GM23248 (cell line): ENCODE results near the gene FARP2. TPM values are rescaled to one million over a fixed set of nuclear protein-coding genes. Genes with fewer than 3 reads are reported as not detected.

Source experiments
- DNase-seq: peaks from one replicate; pipeline ENCODE4 v3.0.0-alpha.2; 2015
- H2AFZ ChIP-seq: fragments of 200-600 bp; sonication (generic); 2 replicates; pipeline ENCODE4 v1.6.1; 2016; ENCODE audit warnings: antibody characterized with exemption
- H3F3A ChIP-seq: fragments of 200-600 bp; sonication (generic); 2 replicates; pipeline ENCODE4 v1.6.1; 2016; ENCODE audit warnings: mild to moderate bottlenecking, antibody characterized with exemption, mixed run types; ENCODE audit not compliant: insufficient read depth
- H3K27ac ChIP-seq: fragments of 200-600 bp; sonication (generic); 2 replicates; pipeline ENCODE4 v1.5.1; 2016; ENCODE audit warnings: mild to moderate bottlenecking
- H3K27me3 ChIP-seq: fragments of 200-600 bp; sonication (generic); replicated peaks from 2 replicates; pipeline ENCODE4 v1.6.1; 2016; ENCODE audit warnings: mild to moderate bottlenecking; ENCODE audit not compliant: insufficient read depth
- H3K36me3 ChIP-seq: fragments of 200-600 bp; sonication (generic); 2 replicates; pipeline ENCODE4 v1.6.1; 2016; ENCODE audit warnings: low read depth, mild to moderate bottlenecking
- H3K4me1 ChIP-seq: fragments of 200-600 bp; sonication (generic); 2 replicates; pipeline ENCODE4 v1.6.1; 2016; ENCODE audit warnings: mild to moderate bottlenecking; ENCODE audit not compliant: insufficient read depth
- H3K4me2 ChIP-seq: fragments of 200-600 bp; sonication (generic); one replicate; pipeline ENCODE4 v1.6.1; 2016; ENCODE audit warnings: mild to moderate bottlenecking; ENCODE audit not compliant: unreplicated experiment
- H3K4me3 ChIP-seq: fragments of 200-600 bp; sonication (generic); 2 replicates; pipeline ENCODE4 v1.5.1; 2016; ENCODE audit warnings: mild to moderate bottlenecking
- H3K79me2 ChIP-seq: fragments of 200-600 bp; sonication (generic); 2 replicates; pipeline ENCODE4 v1.6.1; 2016; ENCODE audit warnings: mild to moderate bottlenecking; ENCODE audit not compliant: insufficient read depth
- H3K9ac ChIP-seq: fragments of 200-600 bp; sonication (generic); 2 replicates; pipeline ENCODE4 v1.6.1; 2016; ENCODE audit warnings: mild to moderate bottlenecking
- H3K9me2 ChIP-seq: fragments of 200-600 bp; sonication (generic); 2 replicates; pipeline ENCODE4 v1.6.1; 2016; ENCODE audit warnings: mixed run types, mild to moderate bottlenecking, moderate library complexity; ENCODE audit not compliant: insufficient read depth
- H3K9me3 ChIP-seq: fragments of 200-600 bp; sonication (generic); one replicate; pipeline ENCODE4 v1.6.1; 2017; ENCODE audit warnings: low read depth
- H4K20me1 ChIP-seq: fragments of 200-600 bp; sonication (generic); 2 replicates; pipeline ENCODE4 v1.6.0; 2016; ENCODE audit not compliant: insufficient read depth
- EZH2 ChIP-seq: fragments of 200-600 bp; sonication (generic); IDR thresholded peaks from 2 replicates; pipeline ENCODE4 v1.6.1; 2018; ENCODE audit warnings: antibody characterized with exemption, mild to moderate bottlenecking; ENCODE audit not compliant: insufficient read depth, poor library complexity, severe bottlenecking
- EZH2phosphoT487 ChIP-seq: fragments of 200-600 bp; sonication (generic); IDR thresholded peaks from 2 replicates; pipeline ENCODE4 v1.6.1; 2018; ENCODE audit warnings: antibody characterized with exemption, moderate library complexity, mild to moderate bottlenecking, low read depth; ENCODE audit not compliant: insufficient read depth
- WGBS, 2 experiments: methylation state at CpG; one replicate each; pipeline ENCODE4 v1.1.6; 2015 to 2017; ENCODE audit warnings: low lambda C conversion rate in 2 of 2, low coverage in 1 of 2; ENCODE audit errors: missing lambda C conversion rate in 2 of 2; 5-methylcytosine and 5-hydroxymethylcytosine counted together
- in situ Hi-C: fragments of 300-500 bp; cut with MboI; formaldehyde crosslinking; loops from 2 replicates; pipeline ENCODE4 v1.15.0; 2020
- polyA plus RNA-seq: library from polyadenylated mRNA; unstranded; fragments of >200 nt; fragmentation: Nextera tagmentation; extraction: Ambion mirVana; gene quantifications from 2 replicates; pipeline ENCODE4 v1.2.1, GENCODE V29; 2016
- total RNA-seq: library from RNA; depleted of rRNA; stranded (reverse); fragments of >200 nt; shearing (Covaris generic); gene quantifications from 2 replicates; pipeline ENCODE4 v1.2.3, GENCODE V29; 2014

FARP2 gene
- total and polyA plus RNA-seq, 2 experiments from 2014 or later: 30.9 to 39.0 TPM

DNA sequence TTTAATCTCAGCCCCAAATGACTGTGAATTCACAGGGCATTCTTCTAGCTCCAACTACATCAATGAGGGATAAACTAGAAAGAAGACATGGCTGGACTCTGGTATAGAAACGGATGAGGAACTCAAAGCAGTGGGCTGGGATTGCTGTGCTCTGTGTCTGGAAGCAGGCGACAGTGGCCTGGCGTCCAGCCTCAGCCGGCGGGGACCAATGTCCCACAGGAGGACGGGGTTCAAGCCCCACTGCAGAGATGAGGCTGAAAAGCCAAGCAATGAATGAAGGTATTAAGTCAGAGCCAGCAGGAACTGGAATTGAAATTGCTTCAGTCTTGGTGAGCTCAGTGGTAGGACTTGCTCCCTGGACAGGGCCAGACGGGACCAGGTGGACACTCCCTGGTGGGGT lies 178.2 kb downstream of the FARP2 start:
- Histone ChIP-seq H3K36me3 (no peaks in the 10 kb centered on the region), H4K20me1 (no peaks in the 10 kb centered on the region), H3K4me2 (no peak overlapping the region), H3K9me2 (no peaks in the 10 kb centered on the region), H3K9me3 (no peaks in the 10 kb centered on the region), H3K9ac (no peak overlapping the region), H2AFZ (no peak overlapping the region), H3K79me2 (no peaks in the 10 kb centered on the region), H3K4me1 (no peaks in the 10 kb centered on the region), H3K27me3 (peaks cover 4% of the 10 kb centered on the region; the same call in 1 of the 2 replicates), H3F3A (no peaks in the 10 kb centered on the region), H3K4me3 (no peak overlapping the region), H3K27ac (no peak overlapping the region)
- in situ Hi-C loops: no loop called here
- 57 to 59% methylated on average over 7 of the region's 7 CpGs for WGBS, 2 experiments
- no peak for DNase-seq
- TF ChIP-seq EZH2phosphoT487 (no peak), EZH2 (no peak)

DNA sequence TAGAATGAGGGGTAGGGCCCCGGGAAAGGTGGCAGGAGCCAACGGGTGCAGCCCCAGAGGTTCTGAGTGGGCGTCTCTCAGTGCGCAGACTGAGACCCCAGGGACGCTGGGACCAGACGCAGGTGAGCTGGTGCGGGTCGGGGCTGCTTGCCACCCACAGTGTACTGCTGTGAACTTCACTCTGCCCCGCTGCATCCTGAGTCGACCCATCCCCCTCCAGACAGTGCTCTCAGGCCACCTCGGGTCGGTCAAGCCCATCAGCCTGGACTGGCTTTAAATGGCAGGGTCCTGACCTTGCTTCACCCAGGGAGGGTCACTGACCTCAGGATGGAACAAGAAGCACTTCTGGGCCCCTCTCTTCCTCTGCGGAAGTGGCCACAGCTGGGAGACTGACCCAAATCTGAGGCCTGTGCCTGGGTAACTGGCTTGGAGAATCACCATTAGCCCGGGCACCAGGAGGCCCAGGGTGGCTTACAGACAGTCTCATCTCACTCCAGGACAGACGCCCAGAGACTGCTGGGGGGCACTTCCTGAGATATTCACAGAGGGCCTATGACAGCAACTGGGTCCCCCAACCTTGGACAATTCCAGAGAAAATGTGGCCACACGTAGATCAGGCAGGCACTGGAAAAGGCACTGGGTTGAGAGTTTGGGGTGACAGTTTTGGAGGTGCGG lies 178.8 kb downstream of the FARP2 start:
- WGBS, 2 experiments: 65% methylated on average over 17 of the region's 17 CpGs
- in situ Hi-C loops: no loop called here
- Histone ChIP-seq H3K79me2 (no peaks in the 10 kb centered on the region), H2AFZ (no peak overlapping the region), H3K27ac (no peak overlapping the region), H3K9ac (no peak overlapping the region), H3K36me3 (no peaks in the 10 kb centered on the region), H3F3A (no peaks in the 10 kb centered on the region), H3K4me2 (no peak overlapping the region), H3K9me2 (no peaks in the 10 kb centered on the region), H4K20me1 (no peaks in the 10 kb centered on the region), H3K27me3 (peaks cover 4% of the 10 kb centered on the region; the same call in 1 of the 2 replicates), H3K4me1 (no peaks in the 10 kb centered on the region), H3K4me3 (no peak overlapping the region), H3K9me3 (no peaks in the 10 kb centered on the region)
- no peak for DNase-seq
- no peak for TF ChIP-seq EZH2phosphoT487
- TF ChIP-seq EZH2: no peak

DNA sequence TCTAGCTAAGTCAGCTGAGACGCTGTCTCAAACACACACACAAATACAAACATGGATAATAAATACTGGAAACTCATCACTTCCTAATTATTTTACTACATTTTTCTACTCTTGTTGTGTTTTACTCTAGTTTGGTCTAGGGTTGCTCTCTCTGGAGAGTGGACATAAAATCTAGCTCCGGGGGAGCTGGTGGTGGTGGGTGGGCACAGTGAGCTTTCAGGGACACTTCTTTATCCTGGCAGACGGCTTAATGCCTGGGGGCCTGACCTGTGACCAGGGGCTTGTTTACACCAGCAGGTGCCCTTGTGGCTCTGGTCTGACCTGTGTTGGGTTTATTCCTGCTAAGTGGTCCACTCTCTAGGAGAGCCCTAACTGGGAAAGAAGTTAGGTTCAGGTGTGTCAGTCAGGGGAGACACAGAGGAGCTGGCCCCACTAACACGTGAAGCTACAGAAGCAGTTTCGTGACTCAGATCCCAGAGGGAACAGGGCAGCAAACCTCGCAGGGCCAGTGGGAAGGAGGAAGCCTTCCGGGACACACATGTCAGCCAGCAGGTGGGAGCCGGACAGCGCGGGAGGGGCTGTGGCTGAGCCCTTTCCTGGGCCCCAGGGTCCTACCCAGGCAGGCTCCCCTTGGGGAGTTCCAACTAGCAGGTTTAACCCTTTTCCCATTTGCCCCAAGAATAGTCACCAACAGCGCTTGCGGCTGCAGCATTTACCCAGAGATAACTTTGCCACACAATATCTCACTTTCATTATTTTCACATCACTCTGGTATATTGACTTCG lies 180.0 kb downstream of the FARP2 start:
- H3K4me2 ChIP-seq: no peak overlapping the region
- TF ChIP-seq EZH2 (no peak), EZH2phosphoT487 (no peak)
- H3K36me3 ChIP-seq: no peaks in the 10 kb centered on the region
- H3K27ac ChIP-seq: no peak overlapping the region
- DNase-seq: no peak
- H3K9me3 ChIP-seq: no peaks in the 10 kb centered on the region
- H3K79me2 ChIP-seq: no peaks in the 10 kb centered on the region
- H3F3A ChIP-seq: no peaks in the 10 kb centered on the region
- H2AFZ ChIP-seq: no peak overlapping the region
- no peak overlapping the region for H3K9ac ChIP-seq
- H3K9me2 ChIP-seq: no peaks in the 10 kb centered on the region
- in situ Hi-C loops: no loop called here
- H3K27me3 ChIP-seq: peaks cover 2% of the 10 kb centered on the region; the same call in 1 of the 2 replicates
- no peaks in the 10 kb centered on the region for H3K4me1 ChIP-seq
- 46 to 54% methylated on average over 13 of the region's 13 CpGs for WGBS, 2 experiments
- H3K4me3 ChIP-seq: no peak overlapping the region
- H4K20me1 ChIP-seq: no peaks in the 10 kb centered on the region

- Histone ChIP-seq H3K27ac (no peak overlapping the region), H3K4me3 (no peak overlapping the region), H3F3A (peaks cover 2% of the 10 kb centered on the region; the same call in 1 of the 2 replicates), H3K9ac (no peak overlapping the region), H2AFZ (no peak overlapping the region), H3K36me3 (no peaks in the 10 kb centered on the region), H3K27me3 (peaks cover 6% of the 10 kb centered on the region), H3K9me3 (no peaks in the 10 kb centered on the region), H3K4me1 (no peaks in the 10 kb centered on the region), H4K20me1 (no peaks in the 10 kb centered on the region), H3K9me2 (no peaks in the 10 kb centered on the region), H3K79me2 (no peaks in the 10 kb centered on the region), H3K4me2 (no peak overlapping the region)
- TF ChIP-seq EZH2: no peak
- TF ChIP-seq EZH2phosphoT487: no peak
- in situ Hi-C loops: no loop called here
- no peak for DNase-seq
- 83 to 85% methylated on average over 15 of the region's 15 CpGs for WGBS, 2 experiments
These were observed 182.9 kb downstream of the FARP2 start for GRCh38 chr2:241538838-241539615.
